SK-N-SH (cell line): Measurements from ENCODE around the gene ZSWIM7. TPM values are rescaled to one million over a fixed set of nuclear protein-coding genes. Genes with fewer than 3 reads are reported as not detected.

Source experiments
- CTCF ChIA-PET: fragments of 300-600, 350-600 bp; formaldehyde crosslinking; extraction: SDS; loops from one replicate; lab custom pipeline; 2021; lab: Yijun Ruan, JAX
- POLR2A ChIA-PET: fragments of 350-600 bp; sonication (Branson Sonifier 250); formaldehyde crosslinking; extraction: SDS; loops from one replicate; lab custom pipeline; 2020; ENCODE audit warnings: antibody characterized with exemption, inconsistent platforms; lab: Yijun Ruan, JAX
- DNase-seq: peaks from one replicate; pipeline ENCODE4 v3.0.0; 2012
- H2AFZ ChIP-seq: fragments of 200-600 bp; sonication (generic); 2 replicates; pipeline ENCODE4 v1.8.1; 2016; ENCODE audit warnings: antibody characterized with exemption, mild to moderate bottlenecking, low read depth
- H3F3A ChIP-seq: fragments of 200-600 bp; sonication (generic); replicated peaks from 2 replicates; pipeline ENCODE3; 2016; ENCODE audit warnings: antibody characterized with exemption, mild to moderate bottlenecking; ENCODE audit not compliant: insufficient read depth
- H3K27ac ChIP-seq, 2 experiments: fragments of 200-500 bp in 1 of 2; fragments of 200-600 bp in 1 of 2; sonication (Bioruptor generic) in 1 of 2; sonication (generic), shearing (Covaris generic) in 1 of 2; 2 replicates each; pipeline versions ENCODE4 v1.5.1 to v1.6.1; 2014 to 2016; ENCODE audit warnings: low read depth in 2 of 2, inconsistent platforms in 1 of 2, low read length in 1 of 2, mild to moderate bottlenecking in 1 of 2, mixed read lengths in 1 of 2
- H3K27me3 ChIP-seq: fragments of 200-600 bp; sonication (generic), shearing (Covaris generic); 2 replicates; pipeline ENCODE4 v1.6.1; 2016; ENCODE audit warnings: mixed run types; ENCODE audit not compliant: insufficient read depth
- H3K36me3 ChIP-seq, 2 experiments: fragments of 200-500 bp in 1 of 2; fragments of 200-600 bp in 1 of 2; sonication (Bioruptor generic) in 1 of 2; sonication (generic) in 1 of 2; replicated peaks in 1 of 2; 2 replicates each; pipeline versions ENCODE3 to v1.5.1; 2014 to 2016; ENCODE audit warnings: low read length in 1 of 2, mild to moderate bottlenecking in 1 of 2; ENCODE audit not compliant: insufficient read depth in 2 of 2, control insufficient read depth in 1 of 2
- H3K4me1 ChIP-seq, 2 experiments: fragments of 200-500 bp in 1 of 2; fragments of 200-600 bp in 1 of 2; sonication (Bioruptor generic) in 1 of 2; sonication (generic), shearing (Covaris generic) in 1 of 2; 2 replicates each; pipeline versions ENCODE4 v1.5.1 to v1.6.1; 2014 to 2016; ENCODE audit warnings: low read depth in 1 of 2, low read length in 1 of 2, mixed run types in 1 of 2; ENCODE audit not compliant: insufficient read depth in 2 of 2, control insufficient read depth in 1 of 2
- H3K4me2 ChIP-seq: fragments of 200-600 bp; sonication (generic), shearing (Covaris generic); 2 replicates; pipeline ENCODE4 v1.6.1; 2017; ENCODE audit warnings: mixed run types
- H3K4me3 ChIP-seq, 2 experiments: fragments of 200-500 bp in 1 of 2; fragments of 200-600 bp in 1 of 2; sonication (Bioruptor generic) in 1 of 2; sonication (generic), shearing (Covaris generic) in 1 of 2; 2 replicates each; pipeline versions ENCODE4 v1.5.1 to v1.8.1; 2014 to 2016; ENCODE audit warnings: low read depth in 2 of 2, inconsistent platforms in 1 of 2, low read length in 1 of 2, mild to moderate bottlenecking in 1 of 2, mixed read lengths in 1 of 2, moderate library complexity in 1 of 2
- H3K79me2 ChIP-seq: fragments of 200-600 bp; sonication (generic); 2 replicates; pipeline ENCODE4 v1.8.1; 2017; ENCODE audit warnings: mild to moderate bottlenecking; ENCODE audit not compliant: insufficient read depth
- H3K9ac ChIP-seq: fragments of 200-600 bp; sonication (generic); 2 replicates; pipeline ENCODE4 v1.6.1; 2017; ENCODE audit warnings: mixed run types
- H3K9me2 ChIP-seq: fragments of 200-600 bp; sonication (generic); 2 replicates; pipeline ENCODE4 v1.6.1; 2017; ENCODE audit warnings: mixed run types
- H3K9me3 ChIP-seq: fragments of 200-600 bp; sonication (generic); 2 replicates; pipeline ENCODE4 v1.6.1; 2017; ENCODE audit warnings: mixed run types, mild to moderate bottlenecking, moderate library complexity
- H4K20me1 ChIP-seq: fragments of 200-600 bp; sonication (generic); 2 replicates; pipeline ENCODE4 v1.6.1; 2017; ENCODE audit warnings: mild to moderate bottlenecking, mixed run types; ENCODE audit not compliant: insufficient read depth
- CHD2 ChIP-seq: fragments of 150-350 bp; IDR thresholded peaks from 2 replicates; pipeline ENCODE4 v1.6.1; 2018; ENCODE audit warnings: low read length; ENCODE audit not compliant: partially characterized antibody
- ELF1 ChIP-seq: IDR thresholded peaks from 2 replicates; pipeline ENCODE4 v1.4.0; 2012
- FOSL2 ChIP-seq: IDR thresholded peaks from 2 replicates; pipeline ENCODE4 v1.4.0; 2012; ENCODE audit warnings: low read depth, mild to moderate bottlenecking, moderate library complexity, borderline replicate concordance
- JUND ChIP-seq: IDR thresholded peaks from 2 replicates; pipeline ENCODE4 v1.4.0; 2012
- POLR2AphosphoS5 ChIP-seq: IDR thresholded peaks from 2 replicates; pipeline ENCODE4 v1.6.1; 2012; ENCODE audit warnings: low read depth, low read length
- RAD21 ChIP-seq: IDR thresholded peaks from 2 replicates; pipeline ENCODE4 v1.6.1; 2012; ENCODE audit warnings: mild to moderate bottlenecking, low read length
- SMC3 ChIP-seq: IDR thresholded peaks from 2 replicates; pipeline ENCODE4 v1.6.1; 2012; ENCODE audit warnings: low read depth, low read length, improper control_type of control experiment
- WGBS: methylation state at CpG from one replicate; pipeline ENCODE4 v1.1.6; 2017; ENCODE audit warnings: low lambda C conversion rate; 5-methylcytosine and 5-hydroxymethylcytosine counted together
- polyA plus RNA-seq, 3 experiments: library from polyadenylated mRNA; depleted of rRNA; stranded (reverse); fragments of >200 nt; gene quantifications; 2 replicates each; pipeline ENCODE4 v1.2.3, GENCODE V29; 2012
- TF ChIP-seq, protein P1 (sequence below): fragments of 200-600 bp; sonication (generic); IDR thresholded peaks from 2 replicates; pipeline ENCODE4 v1.6.1; 2017; ENCODE audit warnings: antibody characterized with exemption, mild to moderate bottlenecking, moderate library complexity
- TF ChIP-seq, protein P2 (sequence below): IDR thresholded peaks from 2 replicates; pipeline ENCODE4 v1.6.1; 2012; ENCODE audit warnings: mild to moderate bottlenecking, low read depth, low read length, moderate library complexity

The ZSWIM7 gene
- polyA plus RNA-seq, 1 of the 3 experiments (the other 2 are of a cell fraction): 63.3 TPM

DNA sequence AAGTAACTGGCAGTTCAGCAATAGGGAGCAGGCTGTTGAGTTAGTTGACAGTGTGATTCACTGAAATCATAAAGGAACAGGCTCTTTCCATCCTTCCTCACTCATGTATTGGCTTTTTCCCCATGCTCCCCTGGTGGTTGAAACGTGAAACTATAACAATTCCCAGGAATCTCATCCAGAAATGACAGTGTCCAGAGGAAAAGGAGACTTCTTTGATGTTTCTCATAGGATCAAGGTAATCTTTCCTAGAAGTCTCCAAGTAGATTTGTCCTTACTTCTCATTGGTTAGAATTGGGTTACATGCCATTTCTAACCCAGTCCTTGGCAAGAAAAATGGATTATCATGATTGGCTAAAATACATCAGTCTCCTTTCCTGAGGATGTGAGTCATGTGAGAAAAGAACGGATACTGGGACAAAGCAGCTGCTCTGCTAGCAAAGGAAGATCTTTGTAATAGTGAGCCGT, 14.5 kb upstream of the ZSWIM7 start:
- peaks cover 71% of the 10 kb centered on the region for H3K79me2 ChIP-seq
- no peak overlapping the region for H2AFZ ChIP-seq
- peak overlapping the region; percentile 48; the same call in 1 of the 2 replicates for H3K4me2 ChIP-seq
- H3K27ac ChIP-seq: peak overlapping the region; percentile 20 to 91; a peak in 3 of 4 replicates
- peaks cover 40 to 57% of the 10 kb centered on the region in 2 experiments for H3K36me3 ChIP-seq
- TF ChIP-seq ELF1 (no peak), JUND (peak; percentile 26; the same call in 1 of the 2 replicates), SMC3 (peak; percentile 6; the same call in 1 of the 2 replicates), POLR2AphosphoS5 (peak; percentile 38; the same call in 1 of the 2 replicates), FOSL2 (peak; percentile 44; the same call in 1 of the 2 replicates)
- TF ChIP-seq, protein P1, sequence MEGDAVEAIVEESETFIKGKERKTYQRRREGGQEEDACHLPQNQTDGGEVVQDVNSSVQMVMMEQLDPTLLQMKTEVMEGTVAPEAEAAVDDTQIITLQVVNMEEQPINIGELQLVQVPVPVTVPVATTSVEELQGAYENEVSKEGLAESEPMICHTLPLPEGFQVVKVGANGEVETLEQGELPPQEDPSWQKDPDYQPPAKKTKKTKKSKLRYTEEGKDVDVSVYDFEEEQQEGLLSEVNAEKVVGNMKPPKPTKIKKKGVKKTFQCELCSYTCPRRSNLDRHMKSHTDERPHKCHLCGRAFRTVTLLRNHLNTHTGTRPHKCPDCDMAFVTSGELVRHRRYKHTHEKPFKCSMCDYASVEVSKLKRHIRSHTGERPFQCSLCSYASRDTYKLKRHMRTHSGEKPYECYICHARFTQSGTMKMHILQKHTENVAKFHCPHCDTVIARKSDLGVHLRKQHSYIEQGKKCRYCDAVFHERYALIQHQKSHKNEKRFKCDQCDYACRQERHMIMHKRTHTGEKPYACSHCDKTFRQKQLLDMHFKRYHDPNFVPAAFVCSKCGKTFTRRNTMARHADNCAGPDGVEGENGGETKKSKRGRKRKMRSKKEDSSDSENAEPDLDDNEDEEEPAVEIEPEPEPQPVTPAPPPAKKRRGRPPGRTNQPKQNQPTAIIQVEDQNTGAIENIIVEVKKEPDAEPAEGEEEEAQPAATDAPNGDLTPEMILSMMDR: peak; percentile 67
- TF ChIP-seq, protein P2, sequence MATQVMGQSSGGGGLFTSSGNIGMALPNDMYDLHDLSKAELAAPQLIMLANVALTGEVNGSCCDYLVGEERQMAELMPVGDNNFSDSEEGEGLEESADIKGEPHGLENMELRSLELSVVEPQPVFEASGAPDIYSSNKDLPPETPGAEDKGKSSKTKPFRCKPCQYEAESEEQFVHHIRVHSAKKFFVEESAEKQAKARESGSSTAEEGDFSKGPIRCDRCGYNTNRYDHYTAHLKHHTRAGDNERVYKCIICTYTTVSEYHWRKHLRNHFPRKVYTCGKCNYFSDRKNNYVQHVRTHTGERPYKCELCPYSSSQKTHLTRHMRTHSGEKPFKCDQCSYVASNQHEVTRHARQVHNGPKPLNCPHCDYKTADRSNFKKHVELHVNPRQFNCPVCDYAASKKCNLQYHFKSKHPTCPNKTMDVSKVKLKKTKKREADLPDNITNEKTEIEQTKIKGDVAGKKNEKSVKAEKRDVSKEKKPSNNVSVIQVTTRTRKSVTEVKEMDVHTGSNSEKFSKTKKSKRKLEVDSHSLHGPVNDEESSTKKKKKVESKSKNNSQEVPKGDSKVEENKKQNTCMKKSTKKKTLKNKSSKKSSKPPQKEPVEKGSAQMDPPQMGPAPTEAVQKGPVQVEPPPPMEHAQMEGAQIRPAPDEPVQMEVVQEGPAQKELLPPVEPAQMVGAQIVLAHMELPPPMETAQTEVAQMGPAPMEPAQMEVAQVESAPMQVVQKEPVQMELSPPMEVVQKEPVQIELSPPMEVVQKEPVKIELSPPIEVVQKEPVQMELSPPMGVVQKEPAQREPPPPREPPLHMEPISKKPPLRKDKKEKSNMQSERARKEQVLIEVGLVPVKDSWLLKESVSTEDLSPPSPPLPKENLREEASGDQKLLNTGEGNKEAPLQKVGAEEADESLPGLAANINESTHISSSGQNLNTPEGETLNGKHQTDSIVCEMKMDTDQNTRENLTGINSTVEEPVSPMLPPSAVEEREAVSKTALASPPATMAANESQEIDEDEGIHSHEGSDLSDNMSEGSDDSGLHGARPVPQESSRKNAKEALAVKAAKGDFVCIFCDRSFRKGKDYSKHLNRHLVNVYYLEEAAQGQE: no peak
- no peaks in the 10 kb centered on the region for H3K9me2 ChIP-seq
- no peak overlapping the region for H3K4me3 ChIP-seq
- POLR2A ChIA-PET: no interaction called here
- CTCF ChIA-PET: interaction anchor here (0.5 to 3.7 kb wide), 9 partner anchors 9 to 69 kb away, joined by 3 to 18 read pairs (median 5); partner anchors contain the start of genes ADORA2B, TTC19 and ZSWIM7
- H3K4me1 ChIP-seq: peaks cover 0 to 20% of the 10 kb centered on the region in 2 experiments; a peak in 2 of 4 replicates
- H3K27me3 ChIP-seq: no peaks in the 10 kb centered on the region
- H3K9ac ChIP-seq: peak overlapping the region; percentile 10; the same call in 1 of the 2 replicates
- H3K9me3 ChIP-seq: no peaks in the 10 kb centered on the region
- H4K20me1 ChIP-seq: peaks cover 3% of the 10 kb centered on the region; the same call in 1 of the 2 replicates
- 8% methylated on average over 3 of the region's 3 CpGs for WGBS
- DNase-seq: peak; percentile 50
- peaks cover 54% of the 10 kb centered on the region for H3F3A ChIP-seq

DNA sequence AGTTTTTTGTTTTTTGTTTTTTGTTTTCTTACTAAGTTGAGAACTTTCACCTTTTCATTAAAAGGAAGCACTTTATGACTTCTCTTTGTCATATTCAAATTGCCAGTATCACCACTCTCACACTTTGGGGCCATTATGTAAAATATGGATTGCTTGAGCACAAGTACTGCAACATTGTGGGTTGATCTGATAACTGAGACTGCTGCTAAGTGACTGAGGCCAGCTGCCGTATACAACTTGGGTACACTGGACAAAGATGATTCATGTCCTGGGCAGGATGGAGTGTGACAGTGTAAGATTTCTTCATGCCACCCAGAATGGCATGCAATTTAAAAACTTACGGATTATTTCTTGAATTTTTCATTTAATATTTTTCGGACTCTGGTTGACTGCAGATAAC, 7.9 kb upstream of the ZSWIM7 start:
- DNase-seq: no peak
- H2AFZ ChIP-seq: no peak overlapping the region
- H3K79me2 ChIP-seq: peaks cover 42% of the 10 kb centered on the region
- H3K4me1 ChIP-seq: no peaks in the 10 kb centered on the region
- TF ChIP-seq FOSL2: no peak
- no peak for TF ChIP-seq ELF1
- no peak for TF ChIP-seq CHD2
- TF ChIP-seq, protein P2: no peak
- TF ChIP-seq RAD21: no peak
- H3K4me3 ChIP-seq: no peak overlapping the region
- ChIA-PET CTCF (no interaction called here), POLR2A (no interaction called here)
- 87% methylated on average over 3 of the region's 3 CpGs for WGBS
- no peak overlapping the region for H3K9ac ChIP-seq
- H4K20me1 ChIP-seq: no peaks in the 10 kb centered on the region
- H3K27me3 ChIP-seq: no peaks in the 10 kb centered on the region
- H3K27ac ChIP-seq: no peak overlapping the region
- no peak overlapping the region for H3K4me2 ChIP-seq
- H3K9me2 ChIP-seq: no peaks in the 10 kb centered on the region
- H3K9me3 ChIP-seq: no peaks in the 10 kb centered on the region; the same call in 1 of the 2 replicates
- H3F3A ChIP-seq: peaks cover 16% of the 10 kb centered on the region
- peaks cover 84 to 85% of the 10 kb centered on the region in 2 experiments for H3K36me3 ChIP-seq
